OCI-LY1 (cell line): ENCODE measurements around the gene BRSK1.

Experiments
- H2AFZ ChIP-seq: fragments of 200-600 bp; sonication (generic), shearing (Covaris generic); 2 replicates; pipeline ENCODE4 v1.6.0; 2014; ENCODE audit warnings: antibody characterized with exemption, mild to moderate bottlenecking, low read length
- H3F3A ChIP-seq: fragments of 200-600 bp; sonication (generic), shearing (Covaris generic); 2 replicates; pipeline ENCODE4 v1.6.0; 2014; ENCODE audit warnings: mild to moderate bottlenecking, antibody characterized with exemption, low read length, moderate library complexity; ENCODE audit not compliant: insufficient read depth
- H3K27ac ChIP-seq: fragments of 200-600 bp; sonication (generic); 2 replicates; pipeline ENCODE4 v1.5.1; 2014; ENCODE audit warnings: low read length, mixed run types, mild to moderate bottlenecking, low read depth; ENCODE audit not compliant: poor library complexity, severe bottlenecking
- H3K27me3 ChIP-seq: fragments of 200-600 bp; sonication (generic); 2 replicates; pipeline ENCODE4 v1.6.0; 2014; ENCODE audit warnings: antibody characterized with exemption, mild to moderate bottlenecking, low read length, moderate library complexity; ENCODE audit not compliant: insufficient read depth
- H3K36me3 ChIP-seq: fragments of 200-600 bp; sonication (generic); 2 replicates; pipeline ENCODE4 v1.6.1; 2014; ENCODE audit warnings: mild to moderate bottlenecking, antibody characterized with exemption, low read length, moderate library complexity, mixed read lengths; ENCODE audit not compliant: insufficient read depth
- H3K4me1 ChIP-seq: fragments of 200-600 bp; sonication (generic); 2 replicates; pipeline ENCODE4 v1.5.1; 2014; ENCODE audit warnings: mild to moderate bottlenecking, low read length, moderate library complexity; ENCODE audit not compliant: insufficient read depth, severe bottlenecking
- H3K4me2 ChIP-seq: fragments of 200-600 bp; sonication (generic), shearing (Covaris generic); 2 replicates; pipeline ENCODE4 v1.6.1; 2014; ENCODE audit warnings: low read length
- H3K4me3 ChIP-seq: fragments of 200-600 bp; sonication (generic); 2 replicates; pipeline ENCODE4 v1.5.1; 2014; ENCODE audit warnings: low read length, low read depth, mild to moderate bottlenecking, mixed read lengths; ENCODE audit not compliant: poor library complexity, severe bottlenecking
- H3K79me2 ChIP-seq: fragments of 200-600 bp; shearing (Covaris generic); 2 replicates; pipeline ENCODE4 v1.6.1; 2016; ENCODE audit warnings: mixed run types, low read length, mixed read lengths; ENCODE audit not compliant: insufficient read depth
- H3K9ac ChIP-seq: fragments of 200-600 bp; sonication (generic), shearing (Covaris generic); 2 replicates; pipeline ENCODE4 v1.6.1; 2014; ENCODE audit warnings: mild to moderate bottlenecking, low read length, mixed read lengths
- H3K9me2 ChIP-seq: fragments of 200-600 bp; sonication (generic), shearing (Covaris generic); 2 replicates; pipeline ENCODE4 v1.6.1; 2014; ENCODE audit warnings: low read depth, mild to moderate bottlenecking, low read length, mixed read lengths
- H3K9me3 ChIP-seq: fragments of 200-600 bp; shearing (Covaris generic); 2 replicates; pipeline ENCODE4 v1.6.1; 2014; ENCODE audit warnings: low read length, mixed read lengths
- H4K20me1 ChIP-seq: fragments of 200-600 bp; sonication (generic), shearing (Covaris generic); 2 replicates; pipeline ENCODE4 v1.6.0; 2016; ENCODE audit warnings: mild to moderate bottlenecking, low read length; ENCODE audit not compliant: insufficient read depth
- CTCF ChIP-seq: fragments of 200-600 bp; sonication (generic), shearing (Covaris generic); IDR thresholded peaks from 2 replicates; pipeline ENCODE4 v1.5.1; 2017; ENCODE audit warnings: mild to moderate bottlenecking, antibody characterized with exemption, low read length, moderate library complexity, mixed read lengths
- EZH2 ChIP-seq: fragments of 200-600 bp; sonication (generic), shearing (Covaris generic); IDR thresholded peaks from 2 replicates; pipeline ENCODE4 v1.8.0; 2017; ENCODE audit warnings: borderline replicate concordance, mixed run types, mild to moderate bottlenecking, antibody characterized with exemption, low read length, moderate library complexity, mixed read lengths

The BRSK1 gene

GRCh38 chr19:55259540-55260210 is 24.1 kb upstream of the BRSK1 start:
- Histone ChIP-seq H3K79me2 (peaks cover 35% of the 10 kb centered on the region), H4K20me1 (no peaks in the 10 kb centered on the region), H3K9ac (peak overlapping the region; percentile 76), H3K4me3 (peak overlapping the region; percentile 94), H3K9me3 (no peaks in the 10 kb centered on the region), H3K27ac (peak overlapping the region; percentile 92), H3K36me3 (peaks cover 31% of the 10 kb centered on the region; the same call in 1 of the 2 replicates), H3K4me1 (peaks cover 54% of the 10 kb centered on the region), H3K9me2 (no peaks in the 10 kb centered on the region), H3K4me2 (peak overlapping the region; percentile 71), H3K27me3 (no peaks in the 10 kb centered on the region), H2AFZ (no peak overlapping the region), H3F3A (peaks cover 3% of the 10 kb centered on the region; the same call in 1 of the 2 replicates)
- no peak for TF ChIP-seq CTCF
- no peak for TF ChIP-seq EZH2

DNA sequence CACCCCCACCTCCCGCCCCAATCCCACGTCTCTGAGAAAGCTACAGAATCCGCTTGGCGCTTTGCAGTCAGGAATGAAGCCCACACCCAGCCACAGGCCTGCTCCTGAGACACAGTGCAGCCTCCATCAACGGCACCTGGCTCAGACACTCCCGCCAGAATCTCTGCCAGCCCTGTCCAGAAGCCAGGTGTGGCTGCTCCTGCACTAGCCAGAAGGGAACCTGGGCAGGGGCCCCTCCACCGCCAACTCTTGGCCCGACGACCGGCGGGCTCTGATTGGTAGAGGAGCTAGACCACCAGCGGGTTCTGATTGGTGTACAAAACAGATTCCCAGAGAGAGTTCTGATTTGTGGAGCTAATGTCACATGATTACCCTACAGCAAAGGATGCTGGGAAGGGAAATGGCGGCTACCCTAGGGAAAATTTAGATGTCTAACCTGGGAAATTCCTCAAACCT is 22.1 kb upstream of the BRSK1 start:
- TF ChIP-seq CTCF (no peak), EZH2 (no peak)

DNA sequence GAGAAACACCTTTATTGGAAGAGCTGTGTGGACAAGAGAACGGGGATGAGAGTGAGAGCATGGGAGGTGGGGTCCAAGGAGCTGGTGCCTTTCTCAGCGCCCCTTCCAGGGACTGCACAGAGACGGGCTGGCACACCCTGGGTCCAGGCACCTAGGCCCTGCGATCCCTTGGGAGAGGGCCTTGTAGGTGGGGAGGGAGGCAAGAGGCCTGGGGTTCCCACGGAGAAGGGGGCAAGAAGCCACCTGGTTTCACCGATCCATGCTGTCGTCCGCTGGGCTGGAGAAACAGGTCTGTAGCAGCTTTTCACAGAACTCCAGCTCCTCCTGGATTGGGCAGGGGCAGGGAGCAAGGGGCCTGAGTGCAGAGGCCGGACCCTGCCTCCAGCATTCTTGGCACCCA is 21.4 kb upstream of the BRSK1 start:
- Histone ChIP-seq H2AFZ (no peak overlapping the region), H3K4me1 (peaks cover 38% of the 10 kb centered on the region), H3F3A (no peaks in the 10 kb centered on the region; the same call in 1 of the 2 replicates), H4K20me1 (no peaks in the 10 kb centered on the region), H3K4me2 (no peak overlapping the region), H3K9me2 (no peaks in the 10 kb centered on the region), H3K36me3 (peaks cover 18% of the 10 kb centered on the region; the same call in 1 of the 2 replicates), H3K27me3 (no peaks in the 10 kb centered on the region), H3K79me2 (peaks cover 9% of the 10 kb centered on the region), H3K9ac (no peak overlapping the region), H3K27ac (peak overlapping the region; percentile 84), H3K4me3 (no peak overlapping the region), H3K9me3 (no peaks in the 10 kb centered on the region)
- TF ChIP-seq CTCF (no peak), EZH2 (no peak)

More for the DNA sequence above, 22.1 kb upstream of the BRSK1 start:
- Histone ChIP-seq H3K4me3 (no peak overlapping the region), H3K36me3 (peaks cover 23% of the 10 kb centered on the region; the same call in 1 of the 2 replicates), H3K27me3 (no peaks in the 10 kb centered on the region), H3K79me2 (peaks cover 16% of the 10 kb centered on the region), H3K9ac (no peak overlapping the region), H3K4me1 (peaks cover 39% of the 10 kb centered on the region), H3K27ac (peak overlapping the region; percentile 84), H3F3A (no peaks in the 10 kb centered on the region; the same call in 1 of the 2 replicates), H4K20me1 (no peaks in the 10 kb centered on the region), H3K9me2 (no peaks in the 10 kb centered on the region), H2AFZ (no peak overlapping the region), H3K4me2 (no peak overlapping the region), H3K9me3 (no peaks in the 10 kb centered on the region)
